ENCODE data around the gene PHACTR1.
"Not testable (repeated sequence)": the region's sequence is repeated elsewhere in the genome, so short reads cannot be mapped to it uniquely, and the experiment has no call there.

Gene PHACTR1

DNA sequence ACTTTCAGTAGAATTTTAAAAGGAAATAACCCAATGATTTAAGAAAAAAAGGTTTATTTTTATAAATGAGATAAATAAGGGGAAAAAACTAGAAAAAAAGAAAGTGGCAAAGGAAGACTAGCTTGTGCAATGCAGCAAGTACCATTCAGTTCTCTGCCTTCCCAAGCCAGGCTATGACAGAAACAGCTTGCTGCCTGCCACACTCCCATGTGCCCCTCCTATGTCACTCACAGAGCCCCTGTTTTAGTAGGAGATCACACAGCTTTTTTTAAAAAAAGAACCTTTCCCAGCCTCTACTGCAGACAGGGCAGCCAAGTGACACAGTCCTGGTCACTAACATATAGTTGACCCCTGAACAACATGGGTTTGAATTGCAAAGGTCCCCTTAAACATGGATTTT, 598.2 kb downstream of the PHACTR1 start:
- in situ Hi-C loops (cut with HindIII; ENCODE audit: low sequenced_read_pairs): no loop called here
- no peak for TF ChIP-seq CTCF (IDR thresholded peaks at IDR 0.05; ENCODE audit: low read depth, low read length)
- no peak overlapping the region for H3K4me3 ChIP-seq (ENCODE audit: low read depth, low read length)
- no peak for DNase-seq (ENCODE audit: low read depth, low spot score)

DNA sequence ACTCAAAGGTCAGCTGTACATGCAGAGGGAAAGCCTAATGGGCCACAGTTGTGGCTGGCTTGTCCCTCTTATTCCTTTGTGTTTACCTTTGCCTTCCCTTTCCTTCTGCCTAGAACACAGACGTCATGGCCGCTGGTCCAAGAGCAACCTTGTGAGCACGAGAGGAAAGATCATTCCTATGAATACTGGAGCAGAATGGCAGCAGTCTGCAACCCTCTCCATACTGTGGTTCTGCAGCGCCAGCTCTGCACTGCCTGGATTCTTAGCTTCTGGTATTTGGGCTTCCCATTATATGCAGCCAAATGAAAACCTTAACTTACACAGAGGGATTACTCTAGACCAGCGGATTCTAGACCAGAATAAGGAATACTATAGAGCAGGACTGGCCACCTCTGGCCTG, 599.3 kb downstream of the PHACTR1 start:
- in situ Hi-C loops (cut with HindIII; ENCODE audit: low sequenced_read_pairs): no loop called here
- no peak for TF ChIP-seq CTCF (IDR thresholded peaks at IDR 0.05; ENCODE audit: low read depth, low read length)

DNA sequence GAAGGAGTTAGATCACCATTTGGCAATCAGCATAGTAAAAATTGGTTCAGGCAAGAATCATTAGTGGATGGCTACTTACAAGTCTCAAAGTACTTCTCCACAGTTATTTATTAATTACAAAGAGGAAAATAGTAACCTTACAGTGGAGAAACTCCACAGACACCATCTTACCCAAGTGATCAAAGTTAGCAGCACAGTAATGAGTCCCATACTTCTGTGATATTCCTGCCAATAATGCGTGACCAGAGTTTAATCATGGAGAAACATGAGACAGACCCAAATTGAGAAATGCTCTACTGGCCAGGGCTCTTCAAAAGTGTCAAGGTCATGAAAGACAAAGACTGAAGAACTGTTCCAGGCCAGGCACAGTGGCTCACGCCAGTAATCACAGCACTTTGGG, 602.3 kb downstream of the PHACTR1 start:
- TF ChIP-seq CTCF (IDR thresholded peaks at IDR 0.05; ENCODE audit: low read depth, low read length): no peak
- DNase-seq (ENCODE audit: low read depth, low spot score): no peak
- H3K4me3 ChIP-seq (ENCODE audit: low read depth, low read length): no peak overlapping the region
- in situ Hi-C loops (cut with HindIII; ENCODE audit: low sequenced_read_pairs): no loop called here

More for the DNA sequence above, 599.3 kb downstream of the PHACTR1 start:
- no peak overlapping the region for H3K4me3 ChIP-seq (ENCODE audit: low read depth, low read length)
- no peak for DNase-seq (ENCODE audit: low read depth, low spot score)

DNA sequence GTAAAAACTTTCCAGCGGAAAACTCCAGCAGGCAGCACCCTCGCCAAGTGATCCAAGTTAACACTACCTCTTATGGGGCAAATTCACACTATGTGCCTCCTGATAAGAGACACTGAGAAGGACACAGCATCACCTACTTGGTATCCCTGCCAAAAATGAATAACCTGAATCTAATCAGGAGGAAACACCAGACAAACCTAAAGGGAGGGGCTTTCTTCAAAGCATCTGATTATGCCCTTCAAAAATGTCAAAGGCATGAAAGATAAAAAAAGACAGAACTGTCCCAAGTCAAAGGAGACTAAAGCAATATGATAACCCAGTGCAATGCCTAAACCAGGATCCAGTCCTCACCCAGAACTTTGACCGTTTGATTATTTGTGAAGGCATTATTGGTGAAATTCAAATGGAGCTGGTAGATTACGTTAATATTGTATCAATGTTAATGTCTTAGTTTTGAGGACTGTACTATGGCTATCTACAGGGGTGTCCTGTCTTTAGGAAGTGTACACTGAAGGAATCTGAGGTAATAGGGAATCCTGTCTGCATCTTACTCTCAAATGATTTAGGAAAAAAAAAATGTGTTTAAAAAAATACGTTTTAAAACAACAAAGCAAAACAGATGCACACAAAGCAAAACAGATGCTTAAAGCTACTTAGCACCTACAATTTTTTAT, 603.5 kb downstream of the PHACTR1 start:
- no peak for DNase-seq (ENCODE audit: low read depth, low spot score)
- no peak for TF ChIP-seq CTCF (IDR thresholded peaks at IDR 0.05; ENCODE audit: low read depth, low read length)
- in situ Hi-C loops (cut with HindIII; ENCODE audit: low sequenced_read_pairs): no loop called here

DNA sequence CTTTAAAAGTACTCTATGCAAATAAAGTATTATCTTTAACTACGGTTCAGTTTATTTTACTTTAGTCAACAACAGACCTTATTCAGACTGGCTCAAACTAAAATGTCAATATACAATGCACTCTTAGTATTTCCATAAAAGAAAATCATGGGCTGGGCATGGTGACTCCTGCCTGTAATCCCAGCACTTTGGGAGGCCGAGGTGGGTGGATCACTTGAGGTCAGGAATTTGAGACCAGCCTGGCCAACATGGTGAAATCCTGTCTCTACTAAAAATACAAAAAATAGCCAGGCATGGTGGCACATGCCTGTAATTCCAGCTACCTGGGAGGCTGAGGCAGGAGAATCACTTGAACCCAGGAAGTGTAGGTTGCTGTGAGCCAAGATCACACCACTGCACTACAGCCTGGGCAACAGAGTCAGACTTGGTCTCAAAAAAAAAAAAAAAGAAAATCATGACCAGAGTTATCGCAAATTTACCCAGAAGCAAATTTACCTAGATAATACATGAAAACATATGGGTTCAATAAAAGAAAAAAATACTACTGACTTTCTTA, 609.5 kb downstream of the PHACTR1 start:
- in situ Hi-C loops (cut with HindIII; ENCODE audit: low sequenced_read_pairs); DNase-seq (ENCODE audit: low read depth, low spot score): not testable (repeated sequence)

More for the DNA sequence above, 603.5 kb downstream of the PHACTR1 start:
- no peak overlapping the region for H3K4me3 ChIP-seq (ENCODE audit: low read depth, low read length)

GRCh38 chr6:13327691-13328075, 611.1 kb downstream of the PHACTR1 start:
- TF ChIP-seq CTCF (IDR thresholded peaks at IDR 0.05; ENCODE audit: low read depth, low read length): no peak
- in situ Hi-C loops (cut with HindIII; ENCODE audit: low sequenced_read_pairs): no loop called here
- no peak for DNase-seq (ENCODE audit: low read depth, low spot score)
- H3K4me3 ChIP-seq (ENCODE audit: low read depth, low read length): peak overlapping the region; percentile 87

More for the DNA sequence above, 609.5 kb downstream of the PHACTR1 start:
- H3K4me3 ChIP-seq (ENCODE audit: low read depth, low read length): not testable (repeated sequence)

GRCh38 chr6:13328076-13328874, 611.7 kb downstream of the PHACTR1 start, which contains the start of gene TBC1D7:
TSS of gene TBC1D7 (minus strand) at chr6:13328537. CDS start at chr6:13326898, 1,639 bp downstream.
- DNase-seq (ENCODE audit: low read depth, low spot score): peak; percentile 93
- TF ChIP-seq CTCF (IDR thresholded peaks at IDR 0.05; ENCODE audit: low read depth, low read length): no peak
- peak within 1 kb of the TSS; percentile 87 for H3K4me3 ChIP-seq (ENCODE audit: low read depth, low read length)
- in situ Hi-C loops (cut with HindIII; ENCODE audit: low sequenced_read_pairs): no loop called here
